HepG2 (cell line): Measurements from ENCODE around the gene WSB1. TPM values are rescaled to one million over a fixed set of nuclear protein-coding genes. Genes with fewer than 3 reads are reported as not detected.
A peak's percentile ranks its signal among the peaks of the same experiment; 100 is the strongest.

ENCODE experiments used
- GATA4 ChIP-seq: sonication (generic); IDR thresholded peaks from 2 replicates; pipeline ENCODE4 v1.6.1; 2016; ENCODE audit warnings: antibody characterized with exemption, low read depth, borderline replicate concordance
- HHEX ChIP-seq: IDR thresholded peaks from 2 replicates; pipeline ENCODE4 v1.6.1; 2016; ENCODE audit warnings: control low read depth
- KIAA2018 ChIP-seq: sonication (generic); formaldehyde crosslinking; IDR thresholded peaks from 2 replicates; pipeline ENCODE4 v1.5.0; 2020; ENCODE audit warnings: mild to moderate bottlenecking, missing genetic modification reagents, borderline replicate concordance
- MTERF4 ChIP-seq: sonication (generic); formaldehyde crosslinking; IDR thresholded peaks from 2 replicates; pipeline ENCODE4 v1.8.0; 2023; ENCODE audit warnings: mild to moderate bottlenecking, missing genetic modification reagents
- PAF1 ChIP-seq: IDR thresholded peaks from 2 replicates; pipeline ENCODE4 v1.6.1; 2016; ENCODE audit warnings: missing genetic modification reagents, missing compliant biosample characterization
- ZFP91 ChIP-seq: sonication (generic); formaldehyde crosslinking; IDR thresholded peaks from 2 replicates; pipeline ENCODE4 v1.9.0; 2022; ENCODE audit warnings: missing genetic modification reagents, mild to moderate bottlenecking, borderline replicate concordance
- ZNF281 ChIP-seq: sonication (generic); formaldehyde crosslinking; IDR thresholded peaks from 2 replicates; pipeline ENCODE4 v1.4.0; 2020; ENCODE audit warnings: missing genetic modification reagents, borderline replicate concordance
- ZNF530 ChIP-seq: sonication (generic); formaldehyde crosslinking; IDR thresholded peaks from 2 replicates; pipeline ENCODE4 v1.5.0; 2020; ENCODE audit warnings: low read depth, mild to moderate bottlenecking, missing genetic modification reagents
- ZNF770 ChIP-seq: sonication (generic); formaldehyde crosslinking; IDR thresholded peaks from 2 replicates; pipeline ENCODE4 v1.5.0; 2020; ENCODE audit warnings: mild to moderate bottlenecking, missing genetic modification reagents
- polyA plus RNA-seq, 8 experiments: library from polyadenylated mRNA; depleted of rRNA in 3 of 8; stranded (reverse) in 7 of 8; unstranded in 1 of 8; fragments of >200 nt; fragmentation: Illumina TruSeq in 4 of 8; extraction: Trizol in 4 of 8; gene quantifications; 2 replicates each; pipeline versions ENCODE4 v1.2.1 to v1.2.3, GENCODE V29; 2011 to 2016; ENCODE audit warnings: low read depth in 4 of 8, missing spikeins in 1 of 8, mixed read lengths in 1 of 8; ENCODE audit not compliant: insufficient read depth in 1 of 8
- total RNA-seq, 5 experiments: library from RNA; depleted of rRNA; stranded (reverse); fragments of >200 nt; fragmentation: Illumina TruSeq; extraction: Trizol; gene quantifications; 2 replicates each; pipeline ENCODE4 v1.2.3, GENCODE V29; 2016; ENCODE audit warnings: low read depth in 1 of 5

Gene WSB1
- total and polyA plus RNA-seq, 2 of the 13 experiments (the other 11 are each of a cell fraction or from before 2014, with no cell fraction given) = 81.3 to 294 TPM

- TF ChIP-seq MTERF4 (CRISPR knock-in tag) (no peak), HHEX (no peak), PAF1 (CRISPR knock-in tag) (no peak), ZFP91 (CRISPR knock-in tag) (peak; percentile 94; the same call in 1 of the 2 replicates), KIAA2018 (CRISPR knock-in tag) (no peak), ZNF770 (CRISPR knock-in tag) (peak; percentile 78), ZNF281 (no peak), GATA4 (no peak), ZNF530 (CRISPR knock-in tag) (no peak)
Observed at GRCh38 chr17:27332485-27333409, 38.8 kb downstream of the WSB1 start (continued).
